Activated CD8-positive, alpha-beta memory T cell treated with anti-CD3 and anti-CD28 coated beads, Interleukin-2, amount 10 ng/mL, durations not matched to agents 7 days and 5 days (primary cell): ENCODE results near the gene ABCD4. TPM values are rescaled to one million over a fixed set of nuclear protein-coding genes. Genes with fewer than 3 reads are reported as not detected.

Experiments
- total RNA-seq, 2 experiments: library from RNA; stranded (reverse); gene quantifications; one replicate each; pipeline ENCODE4 v1.2.3, GENCODE V29; 2021

The ABCD4 gene
- total RNA-seq, 2 experiments from 2014 or later: 45.1 to 50.6 TPM

Other genes starting within 250 kb of the ABCD4 start
- 10 to 100 TPM; 13.8 to 15.5 TPM for gene ALDH6A1, start 218.5 kb downstream of the ABCD4 start, total RNA-seq
- gene LIN52, start 218.0 kb downstream of the ABCD4 start, total RNA-seq: 10 to 100 TPM; 18.3 to 20.1 TPM
- not detected for gene VSX2, start 63.5 kb downstream of the ABCD4 start, total RNA-seq
- gene VRTN, start 45.5 kb upstream of the ABCD4 start, total RNA-seq: not detected
- gene SYNDIG1L, start 123.3 kb upstream of the ABCD4 start, total RNA-seq: not detected
- 10 to 100 TPM; 25.0 to 35.6 TPM for gene NPC2, start 190.4 kb upstream of the ABCD4 start, total RNA-seq
- gene ISCA2, start 190.8 kb upstream of the ABCD4 start, total RNA-seq: 10 to 100 TPM; 20.9 to 25.6 TPM